Stimulated activated CD8-positive, alpha-beta memory T cell treated with anti-CD3 and anti-CD28 coated beads, Interleukin-12 subunit alpha, Interleukin-12 subunit beta, amount 100 ng/mL, for 4 hours (primary cell): ENCODE measurements around the gene MS4A2.
"Not testable (repeated sequence)": the region's sequence is repeated elsewhere in the genome, so short reads cannot be mapped to it uniquely, and the experiment has no call there.

Experiments used
- DNase-seq: peaks from one replicate; pipeline ENCODE4 v3.0.0-alpha.2; 2020; ENCODE audit warnings: low read depth

Gene MS4A2

GRCh38 chr11:60088364-60088763 lies at the start of gene MS4A2:
Gene MS4A2, plus strand, starts transcription at chr11:60088664. Its CDS starts 102 bp downstream, at chr11:60088766.
- no peak for DNase-seq

- no peak for DNase-seq
These were observed 48.4 kb upstream of the MS4A2 start, which contains the start of gene OOSP2 for GRCh38 chr11:60040109-60040508. Gene OOSP2, plus strand, starts transcription at chr11:60040409. Its CDS starts 51 bp downstream, at chr11:60040460.

- not testable (repeated sequence) for DNase-seq
These were observed 38.0 kb upstream of the MS4A2 start for GRCh38 chr11:60050422-60050821.

GRCh38 chr11:60050839-60051238 lies 37.6 kb upstream of the MS4A2 start:
- DNase-seq = not testable (repeated sequence)

- no peak for DNase-seq
These were observed 32.0 kb upstream of the MS4A2 start, which contains the start of gene MS4A3 for GRCh38 chr11:60056349-60056969. Gene MS4A3, plus strand, starts transcription at chr11:60056665. Its CDS starts 4,496 bp downstream, at chr11:60061161.

GRCh38 chr11:60059052-60059451 lies 29.4 kb upstream of the MS4A2 start:
- DNase-seq = no peak

GRCh38 chr11:60059521-60060240 lies 28.8 kb upstream of the MS4A2 start:
- DNase-seq = no peak

- DNase-seq = no peak
These were observed 24.4 kb upstream of the MS4A2 start for GRCh38 chr11:60064111-60064510.

GRCh38 chr11:60065801-60066200 lies 22.7 kb upstream of the MS4A2 start:
- no peak for DNase-seq

GRCh38 chr11:60069450-60069849 lies 19.0 kb upstream of the MS4A2 start:
- no peak for DNase-seq

- DNase-seq = not testable (repeated sequence)
These were observed 16.8 kb upstream of the MS4A2 start for GRCh38 chr11:60071644-60072043.

- no peak for DNase-seq
These were observed 11.1 kb upstream of the MS4A2 start for GRCh38 chr11:60077216-60077817.

GRCh38 chr11:60077981-60078380 lies 10.5 kb upstream of the MS4A2 start:
- no peak for DNase-seq

GRCh38 chr11:60078745-60079144 lies 9.7 kb upstream of the MS4A2 start:
- DNase-seq = no peak

GRCh38 chr11:60080535-60080934 lies 7.9 kb upstream of the MS4A2 start:
- DNase-seq = no peak

GRCh38 chr11:60084631-60085273 lies 3.7 kb upstream of the MS4A2 start:
- DNase-seq = no peak

GRCh38 chr11:60085909-60086308 lies 2.6 kb upstream of the MS4A2 start:
- DNase-seq = no peak

- DNase-seq = no peak
These were observed 1.2 kb upstream of the MS4A2 start for GRCh38 chr11:60087239-60087638.

- DNase-seq = no peak
These were observed 7.1 kb downstream of the MS4A2 start for GRCh38 chr11:60095477-60096120.

- no peak for DNase-seq
These were observed 8.7 kb downstream of the MS4A2 start for GRCh38 chr11:60097189-60097588.

- DNase-seq = no peak
These were observed 10.0 kb downstream of the MS4A2 start for GRCh38 chr11:60098508-60098907.

- DNase-seq = no peak
These were observed 12.1 kb downstream of the MS4A2 start for GRCh38 chr11:60100516-60100915.
